Liver (tissue), 9 donors: ENCODE data around the gene INPP4A. TPM values are rescaled to one million over a fixed set of nuclear protein-coding genes. Genes with fewer than 3 reads are reported as not detected.

Source experiments
- DNase-seq: peaks from one replicate; pipeline ENCODE4 v3.0.0-alpha.2; 2017; ENCODE audit warnings: low spot score
- H3K27ac ChIP-seq, 2 donors: one replicate each; pipeline ENCODE4 v1.7.0; 2013; ENCODE audit warnings: inconsistent platforms in 2 of 2, low read length in 2 of 2, control low read depth in 1 of 2, low read depth in 1 of 2, mild to moderate bottlenecking in 1 of 2
- H3K27me3 ChIP-seq, 4 donors: one replicate each; pipeline versions ENCODE4 v1.6.1 to v1.7.0; 2013; ENCODE audit warnings: low read length in 3 of 4, inconsistent platforms in 1 of 4, mild to moderate bottlenecking in 1 of 4, moderate library complexity in 1 of 4; ENCODE audit not compliant: control insufficient read depth in 4 of 4, insufficient read depth in 4 of 4
- H3K36me3 ChIP-seq, 4 donors: one replicate each; pipeline versions ENCODE4 v1.6.1 to v1.7.0; 2013; ENCODE audit warnings: low read length in 3 of 4, mild to moderate bottlenecking in 3 of 4, low read depth in 1 of 4, moderate library complexity in 1 of 4; ENCODE audit not compliant: control insufficient read depth in 4 of 4, insufficient read depth in 3 of 4
- H3K4me1 ChIP-seq, 4 donors: one replicate each; pipeline versions ENCODE4 v1.6.1 to v1.7.0; 2013; ENCODE audit warnings: low read length in 3 of 4, mild to moderate bottlenecking in 3 of 4, moderate library complexity in 1 of 4; ENCODE audit not compliant: control insufficient read depth in 4 of 4, insufficient read depth in 4 of 4
- H3K4me3 ChIP-seq, 3 donors: one replicate each; pipeline versions ENCODE4 v1.6.1 to v1.7.0; 2013; ENCODE audit warnings: low read length in 3 of 3, control low read depth in 1 of 3, low read depth in 1 of 3, mild to moderate bottlenecking in 1 of 3
- H3K9ac ChIP-seq, 2 donors: one replicate each; pipeline ENCODE4 v1.7.0; 2013; ENCODE audit warnings: low read length in 2 of 2, mild to moderate bottlenecking in 2 of 2, moderate library complexity in 2 of 2, control low read depth in 1 of 2, low read depth in 1 of 2
- H3K9me3 ChIP-seq, 4 donors: one replicate each; pipeline versions ENCODE4 v1.6.1 to v1.7.0; 2013; ENCODE audit warnings: low read length in 3 of 4; ENCODE audit not compliant: control insufficient read depth in 4 of 4
- EGR1 ChIP-seq, 2 donors: IDR thresholded peaks; 2 replicates each; pipeline ENCODE4 v1.6.1; 2016 to 2018; ENCODE audit warnings: antibody characterized with exemption in 2 of 2, low read depth in 2 of 2
- FOXA1 ChIP-seq: IDR thresholded peaks from 2 replicates; pipeline ENCODE4 v1.6.1; 2016; ENCODE audit warnings: antibody characterized with exemption
- FOXA2 ChIP-seq: IDR thresholded peaks from 2 replicates; pipeline ENCODE4 v1.6.1; 2016; ENCODE audit warnings: antibody characterized with exemption
- GABPA ChIP-seq, 2 donors: IDR thresholded peaks in 1 of 2; conservative IDR thresholded peaks in 1 of 2; 2 replicates each; pipeline ENCODE4 v1.6.1; 2016; ENCODE audit warnings: antibody characterized with exemption in 2 of 2, mild to moderate bottlenecking in 1 of 2, moderate library complexity in 1 of 2
- HNF4A ChIP-seq, 2 donors: conservative IDR thresholded peaks; 2 replicates each; pipeline ENCODE4 v1.6.1; 2016; ENCODE audit warnings: antibody characterized with exemption in 2 of 2, mild to moderate bottlenecking in 2 of 2
- HNF4G ChIP-seq: IDR thresholded peaks from 2 replicates; pipeline ENCODE4 v1.6.1; 2016; ENCODE audit warnings: antibody characterized with exemption
- NR2F2 ChIP-seq: IDR thresholded peaks from 2 replicates; pipeline ENCODE4 v1.6.1; 2016; ENCODE audit warnings: antibody characterized with exemption
- RAD21 ChIP-seq, 2 donors: IDR thresholded peaks; 2 replicates each; pipeline ENCODE4 v1.6.1; 2016; ENCODE audit warnings: antibody characterized with exemption in 2 of 2, mild to moderate bottlenecking in 2 of 2
- RXRA ChIP-seq, 2 donors: IDR thresholded peaks; 2 replicates each; pipeline ENCODE4 v1.6.1; 2017 to 2018; ENCODE audit warnings: antibody characterized with exemption in 2 of 2, mild to moderate bottlenecking in 1 of 2
- SP1 ChIP-seq: IDR thresholded peaks from 2 replicates; pipeline ENCODE4 v1.6.1; 2018; ENCODE audit warnings: antibody characterized with exemption, mild to moderate bottlenecking
- TAF1 ChIP-seq: conservative IDR thresholded peaks from 2 replicates; pipeline ENCODE4 v1.6.1; 2016; ENCODE audit warnings: antibody characterized with exemption, mild to moderate bottlenecking
- WGBS: extraction: QIAGEN DNeasy Blood & Tissue Kit; methylation state at CpG from one replicate; pipeline ENCODE4 v1.1.7; 2013; 5-methylcytosine and 5-hydroxymethylcytosine counted together
- polyA plus RNA-seq, 2 donors: library from polyadenylated mRNA; stranded (reverse) in 1 of 2; unstranded in 1 of 2; fragments of 200-250 nt in 1 of 2; fragments of >200 nt in 1 of 2; fragmentation: Nextera tagmentation in 1 of 2; extraction: Ambion mirVana in 1 of 2; gene quantifications; one replicate each; pipeline versions ENCODE4 v1.2.1 to v1.2.3, GENCODE V29; 2013 to 2015
- total RNA-seq, 2 donors: library from RNA; depleted of rRNA; stranded (reverse); fragments of >200 nt; gene quantifications; one replicate each; pipeline ENCODE4 v1.2.3, GENCODE V29; 2014
- TF ChIP-seq, protein P1 (sequence below): fragments of 150-350 bp; IDR thresholded peaks from 2 replicates; pipeline ENCODE4 v1.5.1; 2017; ENCODE audit warnings: improper control_type of control experiment, low read depth, low read length; ENCODE audit not compliant: missing input control
- TF ChIP-seq, protein P2 (sequence below): IDR thresholded peaks from 2 replicates; pipeline ENCODE4 v1.6.1; 2016; ENCODE audit warnings: antibody characterized with exemption
- TF ChIP-seq, protein P3 (sequence below): IDR thresholded peaks from 2 replicates; pipeline ENCODE4 v1.6.1; 2016; ENCODE audit warnings: antibody characterized with exemption
- TF ChIP-seq, protein P4 (sequence below): IDR thresholded peaks from 2 replicates; pipeline ENCODE4 v1.6.1; 2016; ENCODE audit warnings: antibody characterized with exemption
- donor health status: healthy.
- donor health status: healthy.
- donor health status: healthy.
- donor health status: healthy.
- donor health status: healthy.

Gene INPP4A
- total and polyA plus RNA-seq, 4 donors: 2.9 to 14.9 (median 7.2) TPM

DNA sequence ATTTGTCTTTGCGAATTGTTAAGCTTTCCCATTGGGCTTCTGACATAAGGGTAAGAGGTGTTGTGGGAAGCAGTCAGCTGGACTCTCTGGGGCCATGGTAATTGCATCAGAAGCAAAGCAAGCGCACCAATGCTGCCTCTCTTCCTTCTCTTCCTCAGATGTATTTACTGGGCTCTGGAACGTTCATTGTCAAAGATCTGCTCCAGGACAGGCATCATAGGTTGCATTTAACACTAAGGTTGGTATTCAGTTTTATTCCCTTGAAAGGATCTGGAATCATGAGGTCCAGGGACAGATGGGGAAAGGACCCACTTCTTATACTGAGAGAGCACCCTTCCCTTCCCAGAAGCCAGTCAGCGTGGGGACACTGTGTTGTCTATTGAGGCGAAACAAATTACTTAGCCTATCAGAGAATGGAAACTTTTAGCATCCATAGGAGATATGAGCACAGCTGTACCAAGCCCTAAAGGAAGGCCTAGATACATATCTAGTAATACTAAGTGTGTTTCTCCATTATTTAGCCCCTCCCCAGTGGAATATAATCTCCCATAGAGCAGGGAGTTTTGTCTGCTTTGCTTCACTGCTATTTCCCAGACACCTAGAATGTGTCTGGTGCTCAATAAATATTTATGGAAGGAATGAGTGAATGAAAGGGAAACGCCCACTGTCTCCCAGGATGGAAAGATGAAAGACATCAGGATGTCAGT, 91.5 kb downstream of the INPP4A start (continued):
- TF ChIP-seq, protein P1, sequence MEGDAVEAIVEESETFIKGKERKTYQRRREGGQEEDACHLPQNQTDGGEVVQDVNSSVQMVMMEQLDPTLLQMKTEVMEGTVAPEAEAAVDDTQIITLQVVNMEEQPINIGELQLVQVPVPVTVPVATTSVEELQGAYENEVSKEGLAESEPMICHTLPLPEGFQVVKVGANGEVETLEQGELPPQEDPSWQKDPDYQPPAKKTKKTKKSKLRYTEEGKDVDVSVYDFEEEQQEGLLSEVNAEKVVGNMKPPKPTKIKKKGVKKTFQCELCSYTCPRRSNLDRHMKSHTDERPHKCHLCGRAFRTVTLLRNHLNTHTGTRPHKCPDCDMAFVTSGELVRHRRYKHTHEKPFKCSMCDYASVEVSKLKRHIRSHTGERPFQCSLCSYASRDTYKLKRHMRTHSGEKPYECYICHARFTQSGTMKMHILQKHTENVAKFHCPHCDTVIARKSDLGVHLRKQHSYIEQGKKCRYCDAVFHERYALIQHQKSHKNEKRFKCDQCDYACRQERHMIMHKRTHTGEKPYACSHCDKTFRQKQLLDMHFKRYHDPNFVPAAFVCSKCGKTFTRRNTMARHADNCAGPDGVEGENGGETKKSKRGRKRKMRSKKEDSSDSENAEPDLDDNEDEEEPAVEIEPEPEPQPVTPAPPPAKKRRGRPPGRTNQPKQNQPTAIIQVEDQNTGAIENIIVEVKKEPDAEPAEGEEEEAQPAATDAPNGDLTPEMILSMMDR: no peak
- TF ChIP-seq TAF1 (no peak), RAD21 (IDR thresholded peaks at IDR 0.05) (no peak), SP1 (no peak), EGR1 (IDR thresholded peaks at IDR 0.05; ENCODE audit: low read depth in 2 of 2) (no peak), FOXA2 (no peak)

DNA sequence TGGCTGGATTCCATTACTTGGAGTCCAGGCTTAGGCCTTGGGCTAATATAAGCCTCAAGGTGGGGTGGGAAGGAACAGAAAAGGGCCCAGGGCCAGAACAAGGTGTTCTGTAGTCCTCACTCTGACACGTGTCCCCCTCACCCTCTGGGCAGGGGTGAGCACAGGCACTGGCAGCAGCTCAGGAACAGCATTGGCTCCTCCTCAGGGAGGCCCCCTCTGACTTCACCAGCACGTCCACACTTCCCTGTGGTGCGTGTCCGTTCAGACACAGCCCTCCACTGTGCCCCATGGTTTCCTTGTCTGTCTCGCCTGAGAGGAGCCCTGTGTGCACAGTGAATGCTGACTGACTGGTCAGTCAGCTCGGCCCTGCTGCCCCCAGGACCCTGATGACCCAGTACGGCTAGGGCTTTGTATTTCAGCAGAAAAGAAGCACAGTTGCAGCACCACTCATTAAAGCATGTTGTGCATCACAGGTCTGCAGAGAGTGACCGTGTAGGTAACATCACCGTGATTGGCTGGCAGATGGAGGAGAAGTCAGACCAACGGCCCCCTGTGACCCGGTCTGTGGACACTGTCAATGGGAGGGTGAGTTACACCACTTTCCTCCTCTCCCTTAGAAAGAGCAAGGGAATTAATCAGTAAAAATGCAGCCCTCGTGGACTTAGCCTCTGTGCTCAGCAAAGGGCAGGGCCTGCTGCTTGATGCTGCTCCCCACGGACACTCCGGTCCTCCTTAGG, 92.9 kb downstream of the INPP4A start:
- no peaks in the 10 kb centered on the region for H3K9me3 ChIP-seq

DNA sequence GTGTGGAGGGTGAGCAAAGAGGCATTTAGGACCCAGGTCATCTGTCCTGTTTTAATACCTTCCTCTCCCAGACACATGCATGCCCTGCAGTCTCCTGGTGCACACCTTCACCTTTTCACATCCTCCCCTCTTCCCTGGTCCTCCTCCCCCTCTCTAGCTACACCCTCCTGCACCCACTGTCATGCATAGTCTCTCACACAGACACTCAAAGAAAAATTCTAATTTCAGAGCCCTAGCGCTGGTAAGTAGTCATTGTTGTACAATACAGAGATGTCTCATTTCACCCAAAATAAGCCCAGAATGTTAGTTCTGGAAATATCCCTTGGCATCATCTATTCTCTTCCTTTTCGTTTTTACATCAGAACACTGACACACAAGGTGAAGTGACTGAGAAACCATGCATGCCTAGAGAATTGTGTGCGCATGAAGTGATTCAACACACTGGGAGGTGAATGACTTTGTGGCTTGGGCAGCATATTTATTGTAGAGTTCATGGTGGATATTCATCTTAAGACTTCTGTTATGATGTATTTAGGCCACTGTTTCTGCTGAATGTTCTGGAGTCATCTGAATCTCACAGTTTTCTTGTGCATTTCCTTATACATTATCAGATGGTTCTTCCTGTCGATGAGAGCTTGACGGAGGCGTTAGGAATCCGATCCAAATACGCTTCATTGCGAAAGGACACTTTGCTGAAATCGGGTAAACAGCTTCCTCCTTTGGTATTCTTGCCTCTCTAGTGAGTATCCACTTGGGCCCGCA, 93.8 kb downstream of the INPP4A start:
- Histone ChIP-seq H3K9ac (no peak overlapping the region), H3K4me3 (no peak overlapping the region), H3K36me3 (peaks cover 0 to 18% (median 2%) of the 10 kb centered on the region in 4 donors), H3K4me1 (no peaks in the 10 kb centered on the region), H3K9me3 (no peaks in the 10 kb centered on the region), H3K27me3 (no peaks in the 10 kb centered on the region), H3K27ac (no peak overlapping the region)
- no peak for DNase-seq
- no peak for TF ChIP-seq SP1
- TF ChIP-seq RAD21 (IDR thresholded peaks at IDR 0.05): no peak
- no peak for TF ChIP-seq TAF1
- TF ChIP-seq HNF4G: no peak
- TF ChIP-seq NR2F2: no peak
- TF ChIP-seq, protein P2, sequence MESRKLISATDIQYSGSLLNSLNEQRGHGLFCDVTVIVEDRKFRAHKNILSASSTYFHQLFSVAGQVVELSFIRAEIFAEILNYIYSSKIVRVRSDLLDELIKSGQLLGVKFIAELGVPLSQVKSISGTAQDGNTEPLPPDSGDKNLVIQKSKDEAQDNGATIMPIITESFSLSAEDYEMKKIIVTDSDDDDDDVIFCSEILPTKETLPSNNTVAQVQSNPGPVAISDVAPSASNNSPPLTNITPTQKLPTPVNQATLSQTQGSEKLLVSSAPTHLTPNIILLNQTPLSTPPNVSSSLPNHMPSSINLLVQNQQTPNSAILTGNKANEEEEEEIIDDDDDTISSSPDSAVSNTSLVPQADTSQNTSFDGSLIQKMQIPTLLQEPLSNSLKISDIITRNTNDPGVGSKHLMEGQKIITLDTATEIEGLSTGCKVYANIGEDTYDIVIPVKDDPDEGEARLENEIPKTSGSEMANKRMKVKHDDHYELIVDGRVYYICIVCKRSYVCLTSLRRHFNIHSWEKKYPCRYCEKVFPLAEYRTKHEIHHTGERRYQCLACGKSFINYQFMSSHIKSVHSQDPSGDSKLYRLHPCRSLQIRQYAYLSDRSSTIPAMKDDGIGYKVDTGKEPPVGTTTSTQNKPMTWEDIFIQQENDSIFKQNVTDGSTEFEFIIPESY: no peak
- TF ChIP-seq, protein P3, sequence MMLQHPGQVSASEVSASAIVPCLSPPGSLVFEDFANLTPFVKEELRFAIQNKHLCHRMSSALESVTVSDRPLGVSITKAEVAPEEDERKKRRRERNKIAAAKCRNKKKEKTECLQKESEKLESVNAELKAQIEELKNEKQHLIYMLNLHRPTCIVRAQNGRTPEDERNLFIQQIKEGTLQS: no peak
- TF ChIP-seq, protein P4, sequence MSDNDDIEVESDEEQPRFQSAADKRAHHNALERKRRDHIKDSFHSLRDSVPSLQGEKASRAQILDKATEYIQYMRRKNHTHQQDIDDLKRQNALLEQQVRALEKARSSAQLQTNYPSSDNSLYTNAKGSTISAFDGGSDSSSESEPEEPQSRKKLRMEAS: no peak
- TF ChIP-seq GABPA (IDR thresholded peaks at IDR 0.05 in 1 of 2, conservative IDR thresholded peaks at IDR 0.05 in 1 of 2): no peak
- no peak for TF ChIP-seq RXRA (IDR thresholded peaks at IDR 0.05)
- 82% methylated on average over 11 of the region's 11 CpGs for WGBS

More for the DNA sequence above, 92.9 kb downstream of the INPP4A start:
- H3K4me3 ChIP-seq: no peak overlapping the region
- H3K36me3 ChIP-seq: peaks cover 0 to 15% (median 1%) of the 10 kb centered on the region in 4 donors
- DNase-seq: no peak
- no peaks in the 10 kb centered on the region for H3K4me1 ChIP-seq
- no peaks in the 10 kb centered on the region for H3K27me3 ChIP-seq
- H3K27ac ChIP-seq: no peak overlapping the region
- WGBS: 95% methylated on average over 14 of the region's 14 CpGs
- no peak overlapping the region for H3K9ac ChIP-seq
- TF ChIP-seq, protein P3: no peak
- TF ChIP-seq EGR1 (IDR thresholded peaks at IDR 0.05; ENCODE audit: low read depth in 2 of 2): no peak
- no peak for TF ChIP-seq HNF4G
- TF ChIP-seq NR2F2: no peak
- no peak for TF ChIP-seq GABPA (IDR thresholded peaks at IDR 0.05 in 1 of 2, conservative IDR thresholded peaks at IDR 0.05 in 1 of 2)
- TF ChIP-seq HNF4A (conservative IDR thresholded peaks at IDR 0.05): no peak
- no peak for TF ChIP-seq RXRA (IDR thresholded peaks at IDR 0.05)
- no peak for TF ChIP-seq SP1
- no peak for TF ChIP-seq FOXA1
- no peak for TF ChIP-seq TAF1
- TF ChIP-seq, protein P2: no peak
